CD4-positive, alpha-beta T cell treated with Interleukin-15 for 4 hours (primary cell): ENCODE measurements around the gene IGF2BP2.
"Not testable (repeated sequence)": the region's sequence is repeated elsewhere in the genome, so short reads cannot be mapped to it uniquely, and the experiment has no call there.

ENCODE experiments used
- DNase-seq: peaks from one replicate; pipeline ENCODE4 v3.0.0-alpha.2; 2020; ENCODE audit warnings: low spot score

The IGF2BP2 gene

DNA sequence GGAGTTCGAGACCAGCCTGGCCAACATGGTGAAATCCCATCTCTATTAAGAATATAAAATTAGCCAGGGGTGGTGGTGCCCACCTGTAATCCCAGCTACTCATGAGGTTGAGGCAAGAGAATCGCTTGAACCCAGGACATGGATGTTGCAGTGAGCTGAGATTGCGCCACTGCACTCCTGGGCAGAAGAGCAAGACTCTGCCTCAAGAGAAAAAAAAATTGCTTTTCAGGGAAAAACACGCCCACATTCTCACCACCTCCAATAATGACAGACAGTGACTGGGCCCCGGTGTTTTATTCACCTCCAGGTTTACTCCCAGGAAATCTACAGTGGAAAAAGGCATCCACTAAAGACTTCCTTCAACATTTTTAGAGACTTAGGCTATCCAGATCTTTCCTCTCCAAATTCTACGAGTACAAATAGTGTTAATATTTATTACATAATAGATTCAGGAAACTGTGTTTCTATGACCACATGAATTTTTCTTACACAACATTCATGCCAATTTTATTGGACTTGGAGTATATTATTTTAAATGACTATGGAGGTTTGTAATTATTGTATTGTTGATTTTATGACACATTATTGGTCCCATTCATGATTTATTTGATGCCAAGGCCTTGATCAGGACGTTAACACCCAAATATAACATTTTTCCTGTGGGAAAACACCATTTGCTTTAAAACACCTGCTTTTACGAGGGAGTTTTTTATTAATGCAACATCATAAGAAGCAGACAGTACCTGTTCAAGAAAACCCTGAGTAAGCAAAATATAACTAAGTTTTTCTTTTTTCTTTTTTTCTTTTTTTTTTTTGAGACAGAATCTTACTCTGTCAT is 26.6 kb downstream of the IGF2BP2 start:
- no peak for DNase-seq

DNA sequence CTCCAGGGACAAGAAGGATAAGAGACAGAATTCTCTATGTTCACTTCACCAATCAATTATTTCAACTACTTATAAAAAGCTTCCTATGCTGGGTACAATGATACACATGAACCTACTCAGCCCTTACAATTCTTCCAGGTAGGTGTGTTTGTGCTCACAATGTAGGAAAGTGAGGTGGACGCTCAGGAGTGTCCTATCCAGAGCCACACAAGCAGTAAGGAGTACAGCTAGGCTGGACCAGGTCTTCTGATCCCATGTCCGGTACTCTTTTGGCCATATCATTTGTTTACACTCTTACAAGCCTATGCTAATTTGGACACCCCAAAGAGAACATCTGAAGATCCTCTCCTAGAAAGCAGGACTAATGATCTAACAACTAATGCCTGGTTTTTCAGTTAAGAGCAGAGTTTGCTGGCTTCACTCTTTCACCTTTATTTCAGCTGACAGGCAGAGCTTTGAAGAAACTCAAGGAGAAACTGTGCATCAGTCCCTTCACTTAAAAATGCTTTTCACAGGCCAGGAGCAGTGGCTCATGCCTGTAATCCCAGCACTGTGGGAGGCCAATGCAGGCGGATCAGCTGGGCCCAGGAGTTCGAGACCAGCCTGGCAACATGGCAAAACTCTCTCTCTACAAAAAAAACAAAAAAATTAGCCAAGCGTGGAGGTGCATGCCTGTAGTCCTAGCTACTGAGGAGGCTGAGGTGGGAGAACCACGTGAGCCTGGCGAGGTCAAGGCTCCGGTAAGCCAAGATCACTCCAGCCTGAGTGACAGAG is 27.5 kb downstream of the IGF2BP2 start:
- no peak for DNase-seq

- no peak for DNase-seq
Measured at GRCh38 chr3:185796431-185797107, 28.3 kb downstream of the IGF2BP2 start.

- no peak for DNase-seq
Measured at GRCh38 chr3:185793381-185793780, 31.5 kb downstream of the IGF2BP2 start.

DNA sequence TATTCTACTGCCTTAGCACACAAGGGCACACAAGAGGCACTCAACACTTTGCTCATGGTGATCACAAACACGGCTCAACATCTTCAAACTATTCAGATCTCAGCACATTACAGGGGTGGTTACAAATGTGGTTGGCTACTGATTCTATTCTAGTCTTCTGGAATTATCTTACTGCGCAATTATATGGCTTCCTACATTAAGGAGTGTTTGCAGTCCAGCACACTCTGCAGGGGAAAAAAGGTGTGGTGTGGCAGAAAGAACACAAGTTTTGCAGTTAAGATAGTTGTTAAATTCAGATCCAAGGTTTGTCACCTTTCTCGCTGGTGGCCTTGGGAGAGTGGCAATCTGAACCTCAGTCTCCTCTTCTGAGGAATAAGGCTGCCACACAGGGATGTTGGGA is 31.9 kb downstream of the IGF2BP2 start:
- DNase-seq = no peak

DNA sequence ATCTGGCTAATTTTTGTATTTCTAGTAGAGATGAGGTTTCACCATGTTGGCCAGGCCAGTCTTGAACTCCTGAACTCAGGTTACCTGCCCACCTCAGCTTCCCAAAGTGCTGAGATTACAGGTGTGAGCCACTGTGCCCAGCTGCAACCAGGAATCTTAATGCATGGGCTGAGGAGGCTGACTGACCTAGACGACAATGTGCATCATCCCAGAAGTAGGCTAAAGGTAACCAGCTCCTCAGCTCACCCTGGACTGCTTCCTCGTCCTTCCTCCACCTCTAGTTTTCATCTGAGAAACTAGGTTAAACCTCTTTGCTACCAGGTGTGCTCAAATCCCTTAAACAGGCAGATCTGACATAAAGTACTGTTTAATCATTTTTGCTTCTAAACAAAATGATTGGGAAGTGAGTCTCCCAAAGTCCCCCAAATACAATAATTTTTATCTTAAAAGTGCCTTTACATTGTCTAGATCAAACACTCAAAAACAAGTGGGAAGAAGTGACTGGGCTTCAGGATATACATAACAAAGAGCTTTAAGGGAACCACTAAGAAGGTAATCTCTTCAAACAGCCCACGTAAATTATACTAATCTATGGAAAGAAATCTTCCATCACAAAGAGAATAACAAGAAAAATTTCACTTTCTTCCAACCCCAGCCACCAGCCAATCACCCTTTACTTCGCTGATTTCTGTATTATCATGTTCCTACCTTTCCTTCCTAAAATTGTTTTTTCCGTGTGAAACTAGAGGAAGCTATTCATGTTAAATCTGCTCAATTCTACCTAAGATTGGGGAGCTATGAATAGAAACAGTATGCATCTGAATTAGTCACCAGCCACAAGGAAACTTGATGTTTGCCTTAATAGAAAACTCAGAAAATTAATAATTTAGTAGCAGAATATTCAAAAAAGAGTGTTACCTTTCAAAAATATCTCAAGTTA is 34.7 kb downstream of the IGF2BP2 start:
- no peak for DNase-seq

DNA sequence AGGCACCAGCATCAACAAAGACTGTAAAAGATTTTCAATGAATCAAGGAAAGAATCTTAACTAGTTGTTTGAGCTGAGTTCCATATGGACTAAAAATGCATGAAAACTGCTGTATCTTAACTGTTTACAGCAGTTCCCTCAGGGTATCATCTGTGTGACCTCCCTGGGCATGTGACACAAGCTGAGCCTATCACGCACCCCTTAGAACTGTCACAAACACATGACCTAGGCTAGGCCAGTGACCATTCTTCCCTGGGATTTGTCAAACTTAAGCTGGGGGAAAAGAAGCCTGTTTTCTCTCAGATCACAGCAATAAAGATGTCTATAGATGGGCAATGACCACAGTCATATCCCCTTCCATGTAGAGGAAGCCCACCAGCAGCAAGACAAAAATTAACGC is 35.7 kb downstream of the IGF2BP2 start:
- no peak for DNase-seq

GRCh38 chr3:185788292-185788691 is 36.5 kb downstream of the IGF2BP2 start:
- DNase-seq = no peak

- no peak for DNase-seq
Measured at GRCh38 chr3:185786956-185787877, 37.6 kb downstream of the IGF2BP2 start.

GRCh38 chr3:185786258-185786657 is 38.6 kb downstream of the IGF2BP2 start:
- not testable (repeated sequence) for DNase-seq

- no peak for DNase-seq
Measured at GRCh38 chr3:185784317-185784716, 40.5 kb downstream of the IGF2BP2 start.

- no peak for DNase-seq
Measured at GRCh38 chr3:185781759-185782158, 43.1 kb downstream of the IGF2BP2 start.

DNA sequence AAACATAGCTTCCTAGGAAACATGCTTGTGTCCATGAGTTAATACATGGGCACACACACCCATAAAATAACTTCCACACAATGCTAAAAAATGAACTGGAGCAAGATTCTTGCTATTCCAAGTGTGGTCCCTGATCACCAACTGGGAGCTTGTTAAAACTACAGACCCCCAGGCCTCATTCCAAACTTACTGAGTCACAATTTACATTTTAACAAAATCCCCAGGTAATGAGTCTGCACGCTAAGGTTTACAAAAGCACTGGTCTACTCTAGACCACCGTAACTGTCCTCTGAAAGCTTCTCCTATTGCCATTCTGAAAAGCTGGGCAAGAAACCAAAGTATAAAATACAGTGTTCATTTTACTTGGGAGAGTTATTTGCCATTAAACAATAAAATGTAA is 45.4 kb downstream of the IGF2BP2 start:
- DNase-seq = no peak

- no peak for DNase-seq
Measured at GRCh38 chr3:185778821-185779220, 46.0 kb downstream of the IGF2BP2 start.

- no peak for DNase-seq
Measured at GRCh38 chr3:185778094-185778493, 46.7 kb downstream of the IGF2BP2 start.

DNA sequence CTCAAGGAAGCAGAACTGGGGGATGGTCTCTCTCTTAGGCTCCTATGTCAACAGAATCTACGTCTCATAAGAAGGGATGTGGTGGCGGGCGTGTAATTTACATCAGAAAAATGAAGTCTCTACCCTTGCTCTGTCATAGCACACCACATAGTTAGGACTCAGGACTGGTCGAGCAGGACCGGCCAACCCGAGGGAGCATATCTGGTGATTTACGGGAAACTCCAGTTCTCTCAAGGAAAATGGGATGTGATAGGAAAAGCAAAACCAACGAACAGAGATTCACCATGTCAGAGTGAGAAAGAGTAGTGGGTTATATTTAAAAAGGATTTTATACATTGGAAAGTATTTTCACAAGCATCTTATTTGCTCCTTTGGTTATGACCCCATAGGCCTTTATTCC is 54.7 kb downstream of the IGF2BP2 start:
- DNase-seq = no peak

DNA sequence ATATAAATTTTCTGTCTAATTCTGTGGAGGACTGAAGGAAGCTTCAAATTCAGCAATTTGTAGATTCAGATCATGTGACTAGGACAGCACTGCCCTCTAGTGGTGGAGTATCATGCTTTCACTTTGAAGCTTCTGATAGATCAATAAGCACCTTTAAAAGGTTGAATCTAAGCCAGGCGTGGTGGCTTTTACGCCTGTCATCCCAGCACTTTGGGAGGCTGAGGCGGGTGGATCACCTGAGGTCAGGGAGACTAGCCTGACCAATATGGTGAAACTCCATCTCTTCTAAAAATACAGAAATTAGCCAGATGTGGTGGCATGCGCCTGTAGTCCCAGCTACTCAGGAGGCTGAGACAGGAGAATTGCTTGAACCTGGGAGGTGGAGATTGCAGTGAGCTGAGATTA is 56.3 kb downstream of the IGF2BP2 start:
- peak; percentile 50 for DNase-seq

GRCh38 chr3:185767002-185767688 is 57.7 kb downstream of the IGF2BP2 start:
- no peak for DNase-seq

- DNase-seq = no peak
Measured at GRCh38 chr3:185766329-185767001, 58.4 kb downstream of the IGF2BP2 start.
